ENCODE measurements around the gene INSL4.
A peak's percentile ranks its signal among the peaks of the same experiment; 100 is the strongest.

The INSL4 gene

DNA sequence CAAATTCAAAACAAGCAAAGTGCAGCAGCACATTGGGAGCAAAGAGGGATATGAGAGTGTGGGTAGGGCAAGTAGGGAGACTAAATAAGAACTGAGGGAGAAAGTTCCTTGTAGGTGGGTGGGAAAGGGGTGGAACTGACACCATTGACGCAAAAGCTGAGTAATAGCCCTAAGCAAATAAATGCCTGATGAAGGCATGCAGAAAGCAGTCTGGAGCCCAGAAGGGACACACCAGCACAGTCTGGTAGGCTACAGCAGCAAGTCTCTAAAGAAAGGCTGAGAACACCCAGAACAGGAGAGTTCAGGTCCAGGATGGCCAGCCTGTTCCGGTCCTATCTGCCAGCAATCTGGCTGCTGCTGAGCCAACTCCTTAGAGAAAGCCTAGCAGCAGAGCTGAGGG, at the start of gene INSL4:
TSS of gene INSL4 (plus strand) at position 208 of the 400 bp plus-strand sequence. CDS start at position 313, 105 bp downstream.
- DNase-seq (ENCODE audit: low read depth in 2 of 2) = no peak

DNA sequence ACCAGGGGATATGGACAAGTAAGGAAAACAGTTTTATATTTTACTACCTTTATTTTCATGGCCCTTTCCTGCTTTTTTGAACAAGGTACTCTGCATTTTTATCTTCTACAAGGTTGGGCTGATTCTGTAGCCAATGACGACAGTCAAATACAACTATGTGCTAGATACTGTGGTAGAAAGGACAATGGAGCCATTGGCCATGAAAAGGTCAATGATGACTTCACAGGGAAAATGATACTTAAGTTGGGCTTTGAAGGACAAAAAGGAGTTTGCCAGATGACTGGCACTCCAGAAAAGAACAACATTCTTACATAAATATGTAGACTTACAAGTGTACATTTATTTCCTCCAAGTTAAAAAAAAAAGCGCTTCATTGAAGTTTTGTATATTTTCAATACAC, 46.4 kb upstream of the INSL4 start:
- no peak for DNase-seq (ENCODE audit: low read depth in 2 of 2)

DNA sequence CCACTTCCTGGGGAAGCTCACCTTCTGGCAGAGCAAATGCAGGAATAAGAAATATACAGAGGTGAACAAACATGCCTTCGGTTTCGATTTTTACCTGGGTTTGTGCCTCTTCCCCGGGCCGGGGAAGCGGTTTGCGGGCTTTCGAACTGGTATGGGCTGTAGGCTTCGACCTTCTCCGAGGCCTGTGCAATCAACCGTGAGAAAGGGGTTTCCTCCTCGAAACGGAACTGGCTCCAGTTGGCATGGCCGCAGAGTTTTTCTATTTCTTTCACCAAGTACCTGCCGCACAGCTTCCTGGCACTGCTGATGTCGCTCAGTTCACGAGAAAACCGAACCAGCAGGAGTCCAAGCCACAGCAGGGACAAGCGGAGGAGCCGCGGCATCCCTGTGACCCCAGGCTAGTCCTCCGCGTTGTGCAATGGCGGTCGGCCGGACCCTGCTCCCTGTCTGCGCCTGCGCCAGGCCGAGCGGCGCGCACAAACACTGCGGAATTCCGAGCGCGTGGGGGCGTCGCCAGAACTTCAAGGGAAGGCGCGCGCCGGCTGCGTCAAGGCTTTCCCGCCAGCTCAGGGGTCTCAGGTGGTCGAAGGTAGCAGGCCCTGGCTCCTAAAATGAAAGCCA, 45.9 kb upstream of the INSL4 start, which contains the start of gene INSL6:
TSS of gene INSL6 (minus strand) at position 420 of the 621 bp plus-strand sequence. CDS start at position 383, 37 bp downstream.
- no peak for DNase-seq (ENCODE audit: low read depth in 2 of 2)

DNA sequence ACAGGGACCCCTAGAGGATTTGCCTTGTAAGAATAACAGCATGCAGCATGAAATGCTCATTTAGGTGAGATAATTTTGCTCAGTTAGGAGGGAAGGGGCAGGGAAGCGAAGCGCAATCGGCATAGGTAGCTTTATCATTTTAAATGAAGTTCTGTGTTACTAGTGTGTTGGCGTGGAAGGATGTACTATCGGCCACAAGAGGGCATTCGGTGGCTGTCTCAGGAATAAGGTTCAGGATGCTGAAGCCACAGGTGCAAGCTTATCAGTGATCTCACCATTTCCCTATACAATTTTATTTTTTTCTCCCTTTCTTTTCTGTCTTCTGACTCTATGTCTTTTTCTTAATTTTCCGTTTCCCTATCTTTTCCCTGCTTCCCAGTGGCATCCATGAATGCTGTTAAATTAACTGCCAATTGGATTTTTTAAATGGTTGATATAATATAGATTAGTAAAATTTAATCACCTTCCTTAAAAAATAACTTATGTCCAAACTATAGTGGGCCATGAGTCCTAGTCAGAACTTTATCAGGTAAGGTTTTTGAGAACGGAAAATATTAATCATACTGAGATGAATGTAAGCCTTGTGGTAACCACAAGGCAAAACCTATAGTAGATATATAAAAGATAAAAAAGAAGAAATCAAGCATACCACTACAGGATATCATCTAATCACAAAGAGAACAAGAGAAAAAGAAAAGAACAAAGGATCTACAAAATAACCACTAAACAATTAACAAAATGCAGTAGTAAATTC, 44.6 kb upstream of the INSL4 start:
- DNase-seq (ENCODE audit: low read depth in 2 of 2) = peak; percentile 11 to 26

DNA sequence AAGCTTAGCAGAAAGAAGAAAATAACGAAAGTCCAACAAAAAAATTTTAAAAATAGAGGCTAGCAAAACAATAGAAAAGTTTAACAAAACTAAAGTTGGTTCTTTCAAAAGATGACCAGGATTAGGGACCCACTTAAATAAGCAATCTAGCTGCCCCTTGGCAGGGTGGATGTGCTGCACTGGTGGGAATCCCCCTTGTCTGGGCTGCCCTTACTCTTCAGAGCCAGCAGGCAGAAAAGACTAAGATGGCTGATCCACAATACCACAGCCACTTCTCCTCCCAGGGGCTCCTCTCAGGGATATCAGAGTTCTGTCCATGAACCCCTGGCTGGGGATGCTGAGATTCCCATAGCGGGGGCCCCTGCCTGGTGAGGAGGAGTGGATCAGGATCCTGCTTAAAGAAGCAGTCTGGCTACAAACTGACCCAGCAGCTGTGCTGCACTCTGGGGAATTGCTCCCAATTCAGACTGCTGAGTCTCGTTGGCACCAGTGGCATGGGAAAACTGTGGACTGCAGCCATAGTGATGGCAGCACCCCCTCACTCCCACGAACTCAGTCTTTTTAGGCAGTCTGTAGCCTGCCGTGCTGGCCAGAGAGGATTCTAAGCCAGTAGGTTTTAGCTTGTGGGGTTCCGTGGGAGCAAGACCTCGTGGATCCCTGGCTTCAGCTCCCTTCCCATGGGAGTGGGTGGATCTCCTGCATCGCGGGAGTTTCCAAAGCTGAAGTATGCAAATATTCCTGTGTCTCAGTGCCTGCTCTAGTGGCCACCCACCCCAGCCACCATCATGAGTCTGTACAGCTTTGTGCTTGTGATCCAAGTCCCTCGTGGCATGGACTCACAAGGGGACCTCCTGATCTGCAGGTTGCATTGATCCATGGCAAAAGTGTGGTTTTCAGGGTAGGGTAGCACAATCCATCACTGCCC, 42.9 kb upstream of the INSL4 start:
- DNase-seq (ENCODE audit: low read depth in 2 of 2) = no peak

DNA sequence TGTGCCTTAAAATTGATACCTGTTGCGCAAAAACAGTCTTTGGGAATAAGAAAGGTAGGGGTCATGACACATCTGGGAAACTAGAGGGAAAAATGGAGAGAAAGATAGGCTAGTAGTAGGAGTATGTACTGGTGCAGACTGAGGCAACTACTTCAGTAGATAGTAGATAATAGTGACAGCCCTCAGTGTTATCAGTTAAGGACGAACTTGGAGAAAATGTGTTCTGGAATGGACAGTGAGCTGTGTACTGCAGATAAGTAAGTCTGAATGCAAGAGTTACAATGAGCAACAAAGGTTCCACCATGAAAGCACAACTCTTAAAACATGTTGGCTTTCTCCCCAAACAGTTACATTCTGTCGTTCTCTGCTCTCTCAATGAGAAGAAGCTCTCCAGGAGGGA, 39.2 kb upstream of the INSL4 start:
- no peak for DNase-seq (ENCODE audit: low read depth in 2 of 2)

DNA sequence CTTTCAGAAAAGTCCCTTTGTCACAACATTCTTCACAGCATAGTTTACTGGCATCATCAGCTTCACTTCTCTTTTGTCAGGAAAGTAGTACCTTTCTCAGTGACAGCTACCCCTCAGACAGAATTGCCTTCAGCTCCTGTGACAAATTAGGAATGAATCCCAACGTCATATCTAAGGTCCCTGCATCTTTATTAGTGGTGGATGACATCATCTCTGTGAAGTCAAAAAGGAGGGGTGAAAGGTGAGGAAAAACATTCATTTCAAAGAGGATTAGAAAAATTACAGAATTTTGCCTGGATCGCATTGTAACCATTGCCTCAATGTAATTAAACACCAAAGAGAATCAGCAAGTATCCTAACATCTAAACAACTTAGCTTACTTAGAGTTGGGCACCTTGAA, 37.9 kb upstream of the INSL4 start:
- no peak for DNase-seq (ENCODE audit: low read depth in 2 of 2)

DNA sequence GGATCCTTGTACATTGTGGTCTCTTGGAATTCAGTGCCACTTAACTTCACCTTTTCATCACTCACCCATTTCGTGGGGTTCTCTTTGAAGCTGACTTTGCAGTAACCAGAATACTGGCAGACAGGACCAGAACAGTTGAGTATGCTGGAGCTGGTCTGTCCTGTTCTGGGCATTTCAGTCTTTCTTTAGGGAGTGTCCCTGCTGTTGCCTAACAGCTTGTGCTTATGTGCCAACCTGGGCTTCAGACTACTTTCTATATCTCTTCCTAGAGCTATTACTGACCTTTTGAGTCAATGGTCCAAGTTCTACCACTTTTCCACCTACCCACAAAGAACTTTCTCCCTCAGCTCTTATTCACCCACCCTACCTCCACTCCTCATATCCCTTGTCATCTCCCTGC, 35.8 kb upstream of the INSL4 start:
- DNase-seq (ENCODE audit: low read depth in 2 of 2) = no peak

DNA sequence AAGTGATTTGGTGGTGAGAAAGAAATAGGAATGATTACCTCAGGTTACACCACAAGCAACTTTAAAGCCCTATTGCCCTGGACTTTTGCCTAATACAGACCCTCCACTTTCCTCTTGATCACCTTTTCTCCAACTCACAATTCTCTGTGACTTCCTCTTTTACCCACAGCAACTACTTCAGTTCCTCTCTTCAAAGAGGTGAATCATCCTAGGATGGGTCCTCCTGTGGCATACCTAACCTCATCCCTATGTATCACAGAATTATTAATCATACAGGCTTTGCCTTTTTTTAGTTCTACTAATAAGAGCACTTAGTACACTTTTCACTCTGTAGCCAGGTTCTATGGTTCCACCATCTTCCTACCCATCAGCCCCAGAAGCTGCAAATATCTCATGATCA, 26.1 kb upstream of the INSL4 start:
- DNase-seq (ENCODE audit: low read depth in 2 of 2) = no peak

DNA sequence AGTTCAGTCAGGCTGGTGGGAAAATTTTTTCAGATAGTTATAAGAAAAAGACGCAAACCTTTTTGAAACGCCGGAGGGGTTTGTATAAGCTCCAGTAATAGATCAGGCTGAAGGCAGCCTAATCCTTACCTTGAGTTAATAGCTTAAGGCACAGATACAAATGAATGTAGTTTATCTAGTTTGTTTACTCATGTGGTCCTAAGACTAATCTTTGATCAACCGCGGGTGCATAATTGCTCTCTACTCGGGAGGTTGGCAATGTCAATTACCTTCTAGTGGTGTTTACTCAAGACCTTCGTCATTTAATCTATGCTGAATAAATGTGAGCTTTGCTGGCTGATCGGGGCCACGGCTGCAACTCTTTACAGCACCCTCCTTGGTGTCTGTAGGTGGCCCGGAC, 665 bp upstream of the INSL4 start:
- DNase-seq (ENCODE audit: low read depth in 2 of 2) = no peak

DNA sequence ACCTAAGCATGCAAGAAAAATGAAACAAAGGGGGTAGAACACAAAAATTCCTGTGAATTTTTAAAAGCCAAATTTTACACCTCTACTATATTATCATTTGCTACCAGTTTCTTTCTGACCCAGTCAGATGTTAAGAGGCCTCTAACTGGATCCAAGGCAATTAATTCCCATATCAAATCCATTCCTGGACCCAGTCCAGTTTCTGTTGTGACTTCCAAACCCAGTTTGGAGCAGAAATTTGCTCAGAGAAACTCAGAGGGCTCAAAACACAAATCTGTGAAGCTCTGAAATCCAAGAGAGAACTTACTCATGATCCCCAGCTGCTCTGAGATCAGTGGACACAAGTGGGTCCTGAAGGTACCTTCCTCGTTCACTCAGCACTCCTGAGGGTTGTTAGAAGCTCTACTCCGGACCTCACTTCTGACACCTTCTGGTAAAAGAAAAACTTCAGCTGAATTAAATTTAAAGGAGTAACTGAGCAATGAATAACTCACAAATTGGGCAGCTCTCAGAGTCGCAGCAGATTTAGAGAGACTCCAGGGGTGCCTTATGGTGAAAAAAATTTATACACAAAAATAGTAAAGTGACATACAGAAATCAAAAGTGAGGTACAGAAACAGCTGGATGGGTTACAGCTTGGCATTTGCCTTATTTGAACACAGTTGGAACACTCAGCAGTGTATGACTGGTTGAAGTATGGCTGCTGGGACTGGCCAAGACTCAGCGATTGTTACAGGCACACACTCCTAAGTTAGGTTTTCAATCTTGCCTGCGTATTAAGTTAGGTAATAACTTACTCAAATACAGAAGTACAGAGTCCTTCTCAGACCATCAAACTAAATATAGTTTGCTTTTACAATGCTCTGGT, 32.4 kb downstream of the INSL4 start:
- DNase-seq (ENCODE audit: low read depth in 2 of 2) = no peak

DNA sequence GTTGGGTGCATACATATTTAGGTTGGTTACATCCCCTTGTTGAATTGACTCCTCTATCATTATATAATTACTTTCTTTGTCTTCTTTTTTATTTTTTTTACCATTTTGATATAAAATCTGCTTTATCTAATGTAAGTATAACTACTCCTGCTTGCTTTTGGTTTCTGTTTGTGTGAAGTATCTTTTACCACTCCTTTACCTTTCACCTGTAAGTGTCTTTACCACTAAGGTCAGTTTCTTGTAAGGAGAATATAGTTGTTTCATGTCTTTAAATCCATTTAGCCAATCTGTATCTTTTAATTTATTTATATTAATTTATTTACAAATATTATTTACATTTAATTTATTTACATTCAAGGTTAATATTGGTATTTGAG, 33.0 kb downstream of the INSL4 start:
- no peak for DNase-seq (ENCODE audit: low read depth in 2 of 2)

DNA sequence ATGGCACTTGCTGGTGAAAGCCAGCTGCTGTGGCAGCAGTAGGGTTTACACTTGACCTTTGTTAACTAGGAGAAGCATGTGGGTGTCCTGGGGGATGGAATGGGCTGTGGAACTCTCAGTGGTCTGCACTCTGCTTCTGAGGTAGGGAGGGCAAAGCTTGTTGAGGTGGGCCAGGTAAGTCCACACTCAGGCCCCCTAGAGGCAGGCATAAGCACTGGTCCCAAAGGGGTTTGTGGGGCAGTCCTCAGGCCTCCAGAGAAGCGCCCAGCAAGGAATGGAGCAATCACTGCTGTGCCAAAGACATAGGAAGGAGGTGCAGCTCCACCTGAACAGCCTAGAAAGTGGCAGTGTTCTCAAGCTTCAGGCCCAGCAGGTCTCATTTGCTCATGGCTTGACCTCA, 34.7 kb downstream of the INSL4 start:
- no peak for DNase-seq (ENCODE audit: low read depth in 2 of 2)

DNA sequence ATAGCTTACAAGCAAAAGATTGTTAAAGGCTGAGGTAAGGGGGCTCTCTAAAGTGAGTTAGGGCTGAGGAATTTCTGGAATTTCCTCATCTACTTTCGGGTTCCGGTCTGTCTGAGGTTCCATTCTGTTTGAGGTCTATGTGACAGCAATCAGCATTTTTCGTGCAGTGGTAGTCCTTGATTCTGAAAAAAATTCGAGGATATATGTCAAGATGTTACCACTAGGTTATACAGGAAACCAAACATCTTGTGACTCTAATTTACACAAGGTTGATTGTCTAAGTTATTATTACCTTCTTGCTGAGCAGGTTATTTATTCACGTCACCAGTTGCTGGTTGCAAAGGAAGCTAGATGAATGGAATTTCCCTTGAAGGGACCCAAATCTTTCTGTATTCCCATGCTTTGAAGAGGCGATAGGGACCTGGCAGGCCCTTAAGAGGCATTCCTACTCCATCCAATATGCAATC, 38.1 kb downstream of the INSL4 start:
- DNase-seq (ENCODE audit: low read depth in 2 of 2) = no peak

DNA sequence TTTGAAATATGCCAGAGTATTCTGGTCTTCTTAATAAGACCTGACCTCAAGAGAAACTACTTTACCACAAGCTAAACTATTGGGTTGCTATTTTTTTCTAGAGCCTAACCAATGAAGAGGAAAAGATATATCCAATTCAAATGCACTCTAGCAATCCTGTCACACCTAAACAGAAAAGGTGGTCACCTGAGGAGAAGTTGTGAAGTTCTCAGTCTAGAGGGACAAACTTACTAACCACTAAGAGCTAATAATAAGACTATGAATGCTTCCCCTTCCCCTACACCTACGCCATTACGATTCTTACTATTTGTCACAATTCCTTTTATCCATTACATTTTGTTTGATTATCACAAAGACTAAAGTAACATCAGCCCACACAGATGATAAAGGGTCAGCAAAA, 43.6 kb downstream of the INSL4 start:
- no peak for DNase-seq (ENCODE audit: low read depth in 2 of 2)

DNA sequence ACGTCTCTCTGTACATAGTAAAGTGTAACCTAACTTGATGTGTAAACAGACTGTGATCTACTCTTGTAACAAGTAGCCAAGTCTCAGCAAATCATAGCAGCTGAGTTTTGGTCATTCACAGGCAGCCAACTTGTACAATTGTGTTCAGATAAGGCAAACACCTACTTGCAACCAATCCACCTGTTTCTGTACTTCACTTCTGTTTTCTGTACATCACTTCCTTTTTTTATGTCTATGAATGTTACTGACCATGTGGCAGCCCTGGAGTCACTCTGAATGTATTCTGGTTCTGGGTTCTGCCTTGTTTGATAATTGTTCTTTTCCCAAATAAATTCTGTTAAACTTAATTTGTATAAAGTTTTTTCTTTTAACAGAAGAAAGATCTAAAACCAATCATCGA, 47.3 kb downstream of the INSL4 start:
- no peak for DNase-seq (ENCODE audit: low read depth in 2 of 2)

Measured in stimulated activated CD8-positive, alpha-beta memory T cell treated with anti-CD3 and anti-CD28 coated beads, Interleukin-15, amount 100 ng/mL, for 48 hours (primary cell).